Activated T-helper 17 cell treated with anti-CD3 and anti-CD28 coated beads, Interleukin-2, amount 50 U/mL, for 72 hours (primary cell): ENCODE results near the gene PIPOX. TPM values are rescaled to one million over a fixed set of nuclear protein-coding genes. Genes with fewer than 3 reads are reported as not detected.
A peak's percentile ranks its signal among the peaks of the same experiment; 100 is the strongest.

ENCODE experiments used
- ATAC-seq: fragments of 150-1000 bp; cut with Tn5 transposase; replicated peaks from 2 replicates; pipeline ENCODE4 v1.10.0; 2021; ENCODE audit warnings: mild to moderate bottlenecking, moderate library complexity
- H3K27ac Mint-ChIP-seq: one replicate; pipeline ENCODE4 v1.8.0; 2022; ENCODE audit warnings: mixed read lengths
- H3K27me3 Mint-ChIP-seq: one replicate; pipeline ENCODE4 v1.8.0; 2022; ENCODE audit warnings: mixed read lengths
- H3K36me3 Mint-ChIP-seq: one replicate; pipeline ENCODE4 v1.8.0; 2022; ENCODE audit warnings: low read depth, mild to moderate bottlenecking, mixed read lengths
- H3K4me1 Mint-ChIP-seq: one replicate; pipeline ENCODE4 v1.8.0; 2022; ENCODE audit warnings: mixed read lengths
- H3K4me3 Mint-ChIP-seq: one replicate; pipeline ENCODE4 v1.8.0; 2022; ENCODE audit warnings: mild to moderate bottlenecking, mixed read lengths
- H3K9me3 Mint-ChIP-seq: one replicate; pipeline ENCODE4 v1.8.0; 2022; ENCODE audit warnings: mixed read lengths
- total RNA-seq, 2 donors: library from RNA; stranded (reverse); gene quantifications; one replicate each; pipeline ENCODE4 v1.2.3, GENCODE V29; 2022

Gene PIPOX
- 1 to 10 TPM; 2.0 to 5.6 TPM for total RNA-seq

GRCh38 chr17:29042679-29043538 is at the start of gene PIPOX:
Gene PIPOX, plus strand, starts transcription at chr17:29043141. Its CDS starts 85 bp downstream, at chr17:29043226.
- Mint-ChIP-seq H3K36me3 (no peaks in the 10 kb centered on the region), H3K27me3 (peaks cover 9% of the 10 kb centered on the region), H3K9me3 (no peaks in the 10 kb centered on the region), H3K4me1 (no peaks in the 10 kb centered on the region), H3K4me3 (no peak within 1 kb of the TSS), H3K27ac (no peak within 1 kb of the TSS)
- ATAC-seq: no peak

- peaks cover 8% of the 10 kb centered on the region for H3K27me3 Mint-ChIP-seq
- no peaks in the 10 kb centered on the region for H3K36me3 Mint-ChIP-seq
- ATAC-seq: no peak
- H3K9me3 Mint-ChIP-seq: no peaks in the 10 kb centered on the region
- H3K27ac Mint-ChIP-seq: no peak overlapping the region
- no peaks in the 10 kb centered on the region for H3K4me1 Mint-ChIP-seq
- H3K4me3 Mint-ChIP-seq: no peak overlapping the region
Observed at GRCh38 chr17:28993645-28994426, 49.1 kb upstream of the PIPOX start.

GRCh38 chr17:28996554-28997096 is 46.3 kb upstream of the PIPOX start:
- H3K9me3 Mint-ChIP-seq: no peaks in the 10 kb centered on the region
- no peak overlapping the region for H3K27ac Mint-ChIP-seq
- peaks cover 11% of the 10 kb centered on the region for H3K27me3 Mint-ChIP-seq
- no peaks in the 10 kb centered on the region for H3K36me3 Mint-ChIP-seq
- no peaks in the 10 kb centered on the region for H3K4me1 Mint-ChIP-seq
- no peak for ATAC-seq
- no peak overlapping the region for H3K4me3 Mint-ChIP-seq

- Mint-ChIP-seq H3K4me3 (no peak overlapping the region), H3K9me3 (no peaks in the 10 kb centered on the region), H3K4me1 (no peaks in the 10 kb centered on the region), H3K36me3 (no peaks in the 10 kb centered on the region), H3K27ac (no peak overlapping the region), H3K27me3 (peaks cover 13% of the 10 kb centered on the region)
- ATAC-seq: no peak
Observed at GRCh38 chr17:28997806-28998205, 45.1 kb upstream of the PIPOX start.

- Mint-ChIP-seq H3K36me3 (no peaks in the 10 kb centered on the region), H3K4me1 (no peaks in the 10 kb centered on the region), H3K27ac (no peak overlapping the region), H3K4me3 (no peak overlapping the region), H3K27me3 (peaks cover 22% of the 10 kb centered on the region), H3K9me3 (no peaks in the 10 kb centered on the region)
- no peak for ATAC-seq
Observed at GRCh38 chr17:28999206-28999605, 43.7 kb upstream of the PIPOX start.

GRCh38 chr17:29000973-29001372 is 42.0 kb upstream of the PIPOX start:
- Mint-ChIP-seq H3K36me3 (no peaks in the 10 kb centered on the region), H3K27ac (no peak overlapping the region), H3K27me3 (peaks cover 26% of the 10 kb centered on the region), H3K4me1 (no peaks in the 10 kb centered on the region), H3K4me3 (no peak overlapping the region), H3K9me3 (no peaks in the 10 kb centered on the region)
- ATAC-seq: no peak

GRCh38 chr17:29002811-29003210 is 40.1 kb upstream of the PIPOX start:
- Mint-ChIP-seq H3K9me3 (no peaks in the 10 kb centered on the region), H3K36me3 (no peaks in the 10 kb centered on the region), H3K4me3 (no peak overlapping the region), H3K27ac (no peak overlapping the region), H3K27me3 (peaks cover 33% of the 10 kb centered on the region), H3K4me1 (no peaks in the 10 kb centered on the region)
- no peak for ATAC-seq

- H3K27me3 Mint-ChIP-seq: peaks cover 36% of the 10 kb centered on the region
- H3K36me3 Mint-ChIP-seq: no peaks in the 10 kb centered on the region
- no peaks in the 10 kb centered on the region for H3K4me1 Mint-ChIP-seq
- H3K4me3 Mint-ChIP-seq: no peak overlapping the region
- no peak overlapping the region for H3K27ac Mint-ChIP-seq
- no peaks in the 10 kb centered on the region for H3K9me3 Mint-ChIP-seq
- no peak for ATAC-seq
Observed at GRCh38 chr17:29003289-29003688, 39.7 kb upstream of the PIPOX start.

GRCh38 chr17:29004081-29004692 is 38.8 kb upstream of the PIPOX start:
- Mint-ChIP-seq H3K9me3 (no peaks in the 10 kb centered on the region), H3K27me3 (peaks cover 39% of the 10 kb centered on the region), H3K27ac (no peak overlapping the region), H3K36me3 (no peaks in the 10 kb centered on the region), H3K4me1 (no peaks in the 10 kb centered on the region), H3K4me3 (no peak overlapping the region)
- ATAC-seq: no peak

- Mint-ChIP-seq H3K36me3 (no peaks in the 10 kb centered on the region), H3K4me3 (no peak within 1 kb of the TSS), H3K27me3 (peaks cover 45% of the 10 kb centered on the region), H3K4me1 (no peaks in the 10 kb centered on the region), H3K27ac (no peak within 1 kb of the TSS), H3K9me3 (no peaks in the 10 kb centered on the region)
- peak; percentile 60 for ATAC-seq
Observed at GRCh38 chr17:29005936-29006511, 36.9 kb upstream of the PIPOX start, which contains the start of gene SEZ6. Gene SEZ6, minus strand, starts transcription at chr17:29006033. Its CDS starts 164 bp downstream, at chr17:29005869.

- Mint-ChIP-seq H3K9me3 (no peaks in the 10 kb centered on the region), H3K4me1 (no peaks in the 10 kb centered on the region), H3K4me3 (no peak overlapping the region), H3K27me3 (peaks cover 45% of the 10 kb centered on the region), H3K36me3 (no peaks in the 10 kb centered on the region), H3K27ac (no peak overlapping the region)
- no peak for ATAC-seq
Observed at GRCh38 chr17:29007456-29007855, 35.5 kb upstream of the PIPOX start.

GRCh38 chr17:29007860-29008455 is 35.0 kb upstream of the PIPOX start:
- Mint-ChIP-seq H3K36me3 (no peaks in the 10 kb centered on the region), H3K27me3 (peaks cover 41% of the 10 kb centered on the region), H3K4me1 (no peaks in the 10 kb centered on the region), H3K27ac (no peak overlapping the region), H3K9me3 (no peaks in the 10 kb centered on the region), H3K4me3 (no peak overlapping the region)
- no peak for ATAC-seq

GRCh38 chr17:29008591-29008990 is 34.4 kb upstream of the PIPOX start:
- Mint-ChIP-seq H3K4me1 (no peaks in the 10 kb centered on the region), H3K9me3 (no peaks in the 10 kb centered on the region), H3K27ac (no peak overlapping the region), H3K27me3 (peaks cover 41% of the 10 kb centered on the region), H3K4me3 (no peak overlapping the region), H3K36me3 (no peaks in the 10 kb centered on the region)
- ATAC-seq: no peak

- Mint-ChIP-seq H3K27me3 (peaks cover 30% of the 10 kb centered on the region), H3K27ac (no peak overlapping the region), H3K4me3 (no peak overlapping the region), H3K9me3 (no peaks in the 10 kb centered on the region), H3K36me3 (no peaks in the 10 kb centered on the region), H3K4me1 (no peaks in the 10 kb centered on the region)
- ATAC-seq: no peak
Observed at GRCh38 chr17:29010129-29010528, 32.8 kb upstream of the PIPOX start.
